Measurements from ENCODE around the gene KDM6A.
"Not testable (repeated sequence)": the region's sequence is repeated elsewhere in the genome, so short reads cannot be mapped to it uniquely, and the experiment has no call there.

Gene KDM6A

GRCh38 chrX:44908827-44909226, 35.8 kb downstream of the KDM6A start:
- Histone ChIP-seq H2AFZ (no peak overlapping the region), H3K4me3 (ENCODE audit: low read depth, low read length) (no peak overlapping the region), H3K27me3 (ENCODE audit: control insufficient read depth, insufficient read depth, low read length) (no peaks in the 10 kb centered on the region), H3K4me2 (ENCODE audit: low read length) (no peak overlapping the region), H3K9me3 (ENCODE audit: control insufficient read depth, low read length) (no peaks in the 10 kb centered on the region), H3K36me3 (ENCODE audit: control insufficient read depth, insufficient read depth, low read length) (no peaks in the 10 kb centered on the region), H3K4me1 (peaks cover 5% of the 10 kb centered on the region), H3K27ac (no peak overlapping the region), H3K9ac (no peak overlapping the region), H3K79me2 (peaks cover 17% of the 10 kb centered on the region)
- TF ChIP-seq CTCF (IDR thresholded peaks at IDR 0.05): no peak

GRCh38 chrX:44910508-44910907, 37.5 kb downstream of the KDM6A start:
- not testable (repeated sequence) for H3K9me3 ChIP-seq (ENCODE audit: control insufficient read depth, low read length); H2AFZ ChIP-seq; H3K4me3 ChIP-seq (ENCODE audit: low read depth, low read length); H3K27ac ChIP-seq; H3K36me3 ChIP-seq (ENCODE audit: control insufficient read depth, insufficient read depth, low read length); H3K4me1 ChIP-seq; H3K9ac ChIP-seq; H3K4me2 ChIP-seq (ENCODE audit: low read length); H3K27me3 ChIP-seq (ENCODE audit: control insufficient read depth, insufficient read depth, low read length)
- H3K79me2 ChIP-seq: peaks cover 22% of the 10 kb centered on the region

- H3K9ac ChIP-seq; H2AFZ ChIP-seq; H3K9me3 ChIP-seq (ENCODE audit: control insufficient read depth, low read length); H3K36me3 ChIP-seq (ENCODE audit: control insufficient read depth, insufficient read depth, low read length); H3K27ac ChIP-seq; H3K4me2 ChIP-seq (ENCODE audit: low read length); H3K4me3 ChIP-seq (ENCODE audit: low read depth, low read length); H3K4me1 ChIP-seq; H3K27me3 ChIP-seq (ENCODE audit: control insufficient read depth, insufficient read depth, low read length): not testable (repeated sequence)
- peaks cover 22% of the 10 kb centered on the region for H3K79me2 ChIP-seq
Observed at GRCh38 chrX:44911074-44911600, 38.1 kb downstream of the KDM6A start.

- peaks cover 20% of the 10 kb centered on the region for H3K79me2 ChIP-seq
- H3K27me3 ChIP-seq (ENCODE audit: control insufficient read depth, insufficient read depth, low read length): no peaks in the 10 kb centered on the region
- TF ChIP-seq CTCF (IDR thresholded peaks at IDR 0.05): no peak
- H3K27ac ChIP-seq: no peak overlapping the region
- H3K4me1 ChIP-seq: peaks cover 7% of the 10 kb centered on the region
- no peak overlapping the region for H3K4me2 ChIP-seq (ENCODE audit: low read length)
- no peaks in the 10 kb centered on the region for H3K36me3 ChIP-seq (ENCODE audit: control insufficient read depth, insufficient read depth, low read length)
- no peak overlapping the region for H2AFZ ChIP-seq
- no peak overlapping the region for H3K9ac ChIP-seq
- H3K9me3 ChIP-seq (ENCODE audit: control insufficient read depth, low read length): no peaks in the 10 kb centered on the region
- H3K4me3 ChIP-seq (ENCODE audit: low read depth, low read length): no peak overlapping the region
Observed at GRCh38 chrX:44913656-44914531, 40.9 kb downstream of the KDM6A start.

GRCh38 chrX:44914532-44915198, 41.7 kb downstream of the KDM6A start:
- no peak overlapping the region for H3K27ac ChIP-seq

More at GRCh38 chrX:44914532-44915198, 41.7 kb downstream of the KDM6A start:
- Histone ChIP-seq H3K4me2 (ENCODE audit: low read length) (no peak overlapping the region), H2AFZ (no peak overlapping the region), H3K4me1 (peaks cover 7% of the 10 kb centered on the region), H3K36me3 (ENCODE audit: control insufficient read depth, insufficient read depth, low read length) (no peaks in the 10 kb centered on the region), H3K9ac (no peak overlapping the region), H3K4me3 (ENCODE audit: low read depth, low read length) (no peak overlapping the region), H3K9me3 (ENCODE audit: control insufficient read depth, low read length) (no peaks in the 10 kb centered on the region), H3K27me3 (ENCODE audit: control insufficient read depth, insufficient read depth, low read length) (no peaks in the 10 kb centered on the region), H3K79me2 (peaks cover 20% of the 10 kb centered on the region)
- TF ChIP-seq CTCF (IDR thresholded peaks at IDR 0.05): no peak

Measured in parathyroid adenoma (tissue), 2 donors.